HG03064 (cell line): ENCODE results near the gene FCGR3A.
A peak's percentile ranks its signal among the peaks of the same experiment; 100 is the strongest.
"Not testable (repeated sequence)": the region's sequence is repeated elsewhere in the genome, so short reads cannot be mapped to it uniquely, and the experiment has no call there.

ENCODE experiments used
- ATAC-seq: cut with Tn5 transposase; IDR thresholded peaks from one replicate; pipeline ENCODE4 v1.9.1; 2021; ENCODE audit warnings: low read depth; ENCODE audit not compliant: unreplicated experiment

FCGR3A gene

DNA sequence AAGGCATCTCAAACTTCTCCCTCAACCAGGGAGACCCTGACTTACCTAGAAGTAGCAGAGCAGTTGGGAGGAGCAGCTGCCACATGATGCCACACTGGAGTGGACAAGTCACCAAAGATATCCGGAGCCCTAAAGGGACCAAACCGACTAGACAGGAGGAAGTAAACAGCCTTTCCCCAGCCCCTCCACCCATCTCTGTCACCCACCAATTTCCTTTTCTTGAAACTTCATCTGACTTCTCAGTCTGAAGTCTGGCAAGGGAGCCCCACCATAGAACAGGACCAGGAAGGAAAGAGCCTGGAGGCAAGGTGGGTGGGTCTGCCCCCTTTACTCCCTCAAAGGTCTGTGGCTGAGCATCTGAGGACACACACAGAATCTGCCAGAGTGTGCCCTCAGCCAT lies at the start of gene FCGR3A:
Gene FCGR3A (minus strand): TSS at position 167 of the 400 bp plus-strand sequence. CDS start 82 bp downstream, at position 85.
- ATAC-seq = no peak

- ATAC-seq = not testable (repeated sequence)
Observed at GRCh38 chr1:161597077-161597476, 47.5 kb upstream of the FCGR3A start.

- ATAC-seq = not testable (repeated sequence)
Observed at GRCh38 chr1:161595583-161595982, 46.0 kb upstream of the FCGR3A start.

GRCh38 chr1:161595173-161595572 lies 45.6 kb upstream of the FCGR3A start:
- ATAC-seq = not testable (repeated sequence)

DNA sequence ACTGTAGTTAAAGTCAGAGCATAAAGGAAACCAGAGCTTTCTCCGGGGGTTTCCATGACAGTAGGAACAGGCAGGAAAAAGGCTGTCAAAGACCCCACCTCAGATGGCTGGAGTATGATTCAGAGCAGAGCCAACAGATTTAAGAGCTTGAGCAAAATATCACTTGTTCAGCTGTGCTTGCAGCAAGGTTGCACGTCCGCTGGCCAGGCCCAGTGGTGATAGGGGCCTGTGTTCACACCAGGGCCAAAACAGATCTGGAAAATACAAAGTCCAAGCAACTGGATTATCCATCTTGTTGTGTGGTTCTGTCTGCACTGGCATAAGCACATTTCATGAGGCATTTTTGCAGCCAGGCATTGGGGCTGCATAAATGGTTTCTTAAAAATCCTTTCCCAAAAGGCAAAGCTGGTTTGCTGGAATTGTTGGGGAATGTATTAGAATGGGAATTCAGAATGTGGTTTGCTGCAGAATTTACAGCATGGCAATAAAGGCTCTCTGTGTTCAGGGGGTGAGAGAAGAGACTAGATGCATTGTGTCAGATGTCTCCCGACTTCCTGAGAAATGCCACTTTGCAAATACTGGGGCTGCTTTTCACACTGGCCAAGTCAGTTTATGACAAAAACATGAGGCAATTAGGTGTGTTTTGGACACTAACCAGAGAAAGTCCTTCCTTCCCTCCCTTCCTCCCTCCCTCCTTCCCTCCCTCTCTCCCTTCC lies 44.8 kb upstream of the FCGR3A start:
- ATAC-seq = not testable (repeated sequence)

GRCh38 chr1:161593092-161593755 lies 43.6 kb upstream of the FCGR3A start:
- not testable (repeated sequence) for ATAC-seq

DNA sequence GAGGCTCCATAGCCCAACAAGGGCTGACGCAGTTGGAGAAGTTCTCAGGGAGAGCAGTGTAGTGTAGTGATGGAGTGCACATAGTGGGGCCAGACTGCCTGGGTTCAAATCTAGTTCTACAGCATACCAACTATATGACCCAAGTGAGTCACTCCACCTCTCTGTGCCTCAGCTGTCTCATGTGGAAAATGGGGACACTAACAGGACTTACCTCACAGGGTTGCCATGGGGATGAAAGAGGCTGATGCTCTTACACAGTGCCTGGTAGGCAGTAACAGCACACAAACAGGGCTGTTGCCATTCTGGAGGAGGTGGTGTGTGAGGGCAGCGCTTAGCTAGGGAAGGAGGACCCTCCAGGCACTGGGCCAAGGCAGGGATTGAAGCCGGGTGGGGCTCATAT lies 43.0 kb upstream of the FCGR3A start:
- not testable (repeated sequence) for ATAC-seq

DNA sequence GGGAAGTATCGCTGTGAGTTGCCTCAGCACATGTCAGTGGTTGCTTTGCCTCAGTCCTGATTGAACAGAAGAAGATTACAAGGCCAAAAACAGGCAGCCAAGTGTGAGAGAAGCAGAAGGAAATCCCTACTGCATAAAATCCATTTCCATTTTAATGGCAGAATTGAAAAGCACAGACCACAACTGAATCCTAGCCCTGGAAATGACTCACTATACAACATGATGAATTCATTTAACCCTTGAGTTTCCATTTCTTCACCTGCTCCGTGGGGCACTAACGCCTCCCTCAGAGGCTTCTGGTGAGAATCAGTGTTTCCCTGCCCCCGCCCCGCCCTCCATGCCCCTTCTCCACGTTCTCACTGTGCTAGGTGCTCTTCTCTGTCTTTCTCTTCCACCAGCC lies 40.3 kb upstream of the FCGR3A start:
- ATAC-seq = not testable (repeated sequence)

GRCh38 chr1:161589365-161589764 lies 39.7 kb upstream of the FCGR3A start:
- ATAC-seq = not testable (repeated sequence)

DNA sequence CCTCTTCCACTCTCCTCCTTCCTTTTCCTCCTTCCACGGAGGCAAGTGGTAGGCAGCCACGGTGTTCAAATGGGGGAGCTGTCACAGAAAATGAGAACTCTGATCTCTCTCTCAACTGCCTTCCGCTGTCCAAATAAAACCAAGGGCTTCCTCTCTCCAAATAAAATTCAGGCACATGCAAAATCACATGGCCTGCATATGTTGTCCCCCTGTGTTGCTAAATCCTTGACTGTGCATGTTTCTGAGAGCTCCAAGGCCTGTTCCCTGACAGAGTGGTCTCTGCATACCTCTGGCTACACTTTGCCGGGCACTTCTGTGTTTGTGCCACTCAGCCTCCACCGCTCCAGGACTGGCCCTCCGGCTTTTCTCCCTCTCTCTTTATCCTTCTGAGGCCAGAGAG lies 39.0 kb upstream of the FCGR3A start:
- ATAC-seq = not testable (repeated sequence)

GRCh38 chr1:161582882-161583281 lies 33.3 kb upstream of the FCGR3A start:
- not testable (repeated sequence) for ATAC-seq

DNA sequence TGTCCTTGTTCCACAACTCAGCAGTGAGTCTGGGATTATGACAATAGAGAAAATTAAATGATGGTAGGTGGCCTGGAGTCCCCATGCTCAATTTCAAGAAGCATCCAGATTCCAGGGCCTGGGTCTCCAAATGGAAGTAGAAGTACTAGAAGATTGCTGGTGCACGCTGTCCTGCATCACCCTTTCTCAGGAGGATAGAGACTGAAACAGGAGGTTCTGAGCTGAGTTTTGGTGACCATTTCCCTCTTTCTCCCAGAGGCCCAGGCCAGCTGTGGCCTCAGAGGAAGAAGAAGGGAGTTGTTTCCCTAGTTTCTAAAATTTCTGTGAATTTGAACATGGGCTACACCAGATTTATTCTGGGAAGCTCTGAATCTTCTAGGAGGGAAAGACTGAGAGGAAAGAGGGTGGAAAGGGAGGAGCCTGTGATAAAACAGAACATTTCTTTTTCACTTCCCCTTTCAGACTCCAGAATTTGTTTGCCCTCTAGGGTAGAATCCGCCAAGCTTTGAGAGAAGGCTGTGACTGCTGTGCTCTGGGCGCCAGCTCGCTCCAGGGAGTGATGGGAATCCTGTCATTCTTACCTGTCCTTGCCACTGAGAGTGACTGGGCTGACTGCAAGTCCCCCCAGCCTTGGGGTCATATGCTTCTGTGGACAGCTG lies 31.4 kb upstream of the FCGR3A start:
- ATAC-seq = peak; percentile 69

GRCh38 chr1:161579856-161580507 lies 30.4 kb upstream of the FCGR3A start:
- ATAC-seq = not testable (repeated sequence)

GRCh38 chr1:161576676-161577075 lies 27.1 kb upstream of the FCGR3A start:
- not testable (repeated sequence) for ATAC-seq

DNA sequence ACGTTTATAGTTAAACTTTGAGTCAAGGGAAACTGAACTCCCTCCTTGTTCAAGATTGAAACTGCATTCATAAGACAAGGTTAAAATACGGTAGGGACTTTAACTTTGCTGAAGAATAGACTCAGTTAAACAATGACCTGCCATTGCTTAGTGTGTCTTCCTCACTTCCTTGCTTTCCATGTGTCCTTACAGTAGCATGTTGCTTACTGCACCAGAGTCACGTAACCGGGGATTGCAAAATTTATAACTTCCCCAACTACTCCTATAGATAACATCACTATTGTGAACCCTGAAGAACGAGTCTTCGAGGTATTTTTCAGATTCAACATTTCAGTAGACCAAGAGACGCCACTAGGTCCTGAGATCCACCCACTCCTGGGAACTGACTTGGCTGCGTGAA lies 22.1 kb upstream of the FCGR3A start:
- not testable (repeated sequence) for ATAC-seq

- ATAC-seq = not testable (repeated sequence)
Observed at GRCh38 chr1:161566602-161566960, 17.0 kb upstream of the FCGR3A start.

DNA sequence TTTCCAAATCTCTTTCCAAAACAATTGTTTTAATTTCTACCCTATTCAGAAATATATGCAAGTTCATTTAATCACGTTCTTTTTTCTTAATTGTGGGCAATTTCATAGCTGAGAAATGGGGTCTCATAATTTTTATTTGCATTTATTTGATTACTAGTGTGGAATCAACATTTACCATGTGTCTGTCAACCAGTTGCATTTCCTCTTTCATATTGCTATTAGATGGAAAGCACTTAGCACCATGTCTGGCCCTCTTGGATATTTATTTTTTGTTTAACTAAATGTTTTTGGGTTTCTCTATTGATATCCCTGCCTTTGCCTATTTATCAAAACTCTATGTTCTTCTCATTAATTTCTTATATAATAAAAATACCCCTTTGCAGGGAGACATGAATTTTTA lies 13.9 kb upstream of the FCGR3A start:
- not testable (repeated sequence) for ATAC-seq

DNA sequence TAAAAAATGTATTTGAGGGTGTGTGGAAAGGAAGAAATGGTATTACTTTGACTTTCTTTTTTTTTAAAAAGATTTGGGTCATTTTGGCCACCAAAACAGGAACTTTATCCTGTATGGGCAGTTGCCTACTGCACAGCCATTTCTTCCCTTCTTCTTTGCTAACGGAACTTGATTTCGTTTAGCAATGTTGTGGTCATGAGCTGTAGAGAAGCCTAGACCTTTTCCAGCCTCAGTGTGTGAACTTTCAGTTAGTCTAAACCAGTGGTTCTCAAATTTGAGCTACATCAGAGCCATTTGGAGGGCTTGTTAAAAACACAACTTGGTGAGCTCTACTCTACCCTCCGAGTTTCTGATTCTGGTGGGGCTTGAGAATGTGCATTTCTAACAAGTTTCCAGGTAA lies 12.8 kb upstream of the FCGR3A start:
- not testable (repeated sequence) for ATAC-seq

DNA sequence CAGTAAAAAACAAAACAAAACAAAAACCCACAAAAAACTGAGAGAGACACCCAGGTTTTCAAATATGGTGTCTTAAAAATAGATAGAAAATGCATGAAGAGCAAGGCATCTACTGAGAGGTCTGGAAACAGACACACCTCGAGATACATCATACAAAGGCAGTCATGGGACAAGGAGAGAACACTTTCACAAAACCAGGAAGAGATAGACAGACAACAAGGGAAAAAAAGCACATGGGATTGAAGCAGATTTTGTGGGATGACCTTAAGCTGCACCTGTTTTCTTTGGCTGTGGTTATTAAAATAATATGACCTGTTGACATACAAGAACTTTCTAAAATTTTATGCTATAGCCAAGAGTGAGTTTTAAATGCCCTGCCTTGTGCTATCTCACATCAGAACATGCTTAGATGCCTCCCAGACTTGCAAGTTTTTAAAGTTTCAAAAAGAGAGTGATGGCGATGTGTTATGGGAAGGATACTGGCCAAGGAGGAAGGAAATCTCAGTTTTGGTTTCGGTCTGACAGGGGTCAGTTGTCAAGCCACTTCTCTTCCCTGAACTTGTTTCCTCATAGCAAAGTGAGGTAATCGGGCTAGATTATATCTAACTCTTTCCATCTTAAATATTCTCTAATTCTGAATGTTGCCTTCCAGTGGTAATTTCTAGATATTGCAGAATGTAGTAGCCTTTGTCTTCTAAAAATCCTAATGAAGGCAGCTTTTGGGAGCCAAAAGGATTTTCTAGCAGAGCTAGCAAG lies 11.5 kb upstream of the FCGR3A start:
- ATAC-seq = not testable (repeated sequence)
